Measurements from ENCODE around the gene PRKN.
"Not testable (repeated sequence)": the region's sequence is repeated elsewhere in the genome, so short reads cannot be mapped to it uniquely, and the experiment has no call there.

Gene PRKN

DNA sequence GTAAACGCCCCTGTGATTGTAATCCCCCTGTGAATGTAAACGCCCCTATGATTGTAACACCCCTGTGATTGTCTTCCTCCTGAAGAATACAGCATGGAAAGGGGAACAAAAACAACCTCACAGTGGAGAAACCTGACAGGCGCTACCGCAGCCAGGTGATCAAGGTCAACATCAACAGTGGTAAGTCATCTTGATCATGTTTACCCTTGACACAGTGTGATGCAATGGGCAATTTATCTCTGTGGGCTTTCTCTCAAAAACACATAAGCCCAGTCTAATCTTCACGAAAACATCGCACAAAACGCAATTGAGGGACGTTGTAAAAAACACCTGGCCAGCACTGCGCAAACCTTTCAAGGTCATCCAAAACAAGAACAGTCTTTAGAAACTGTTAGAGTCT lies 277.2 kb downstream of the PRKN start:
- DNase-seq (ENCODE audit: low read depth in 3 of 3), result no peak

DNA sequence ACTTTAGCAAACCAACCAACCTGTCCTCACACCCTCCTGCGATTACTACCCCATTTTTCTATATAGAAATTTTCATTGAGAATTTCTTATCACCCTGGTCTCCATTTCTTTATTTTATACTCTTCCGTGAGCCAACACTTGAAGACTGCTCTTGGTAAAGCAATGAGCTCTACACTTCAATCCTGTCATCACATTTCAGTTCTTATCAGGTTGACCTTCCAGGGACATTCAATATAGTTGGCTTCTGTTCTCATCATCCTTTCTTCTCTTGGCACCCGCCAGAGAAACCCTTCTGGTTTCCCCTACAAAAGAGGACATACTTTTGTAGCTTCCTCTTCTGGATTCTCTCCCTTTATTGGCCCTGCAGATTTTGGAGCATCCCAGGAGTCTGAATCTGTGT lies 279.3 kb downstream of the PRKN start:
- no peak for DNase-seq (ENCODE audit: low read depth in 3 of 3)

DNA sequence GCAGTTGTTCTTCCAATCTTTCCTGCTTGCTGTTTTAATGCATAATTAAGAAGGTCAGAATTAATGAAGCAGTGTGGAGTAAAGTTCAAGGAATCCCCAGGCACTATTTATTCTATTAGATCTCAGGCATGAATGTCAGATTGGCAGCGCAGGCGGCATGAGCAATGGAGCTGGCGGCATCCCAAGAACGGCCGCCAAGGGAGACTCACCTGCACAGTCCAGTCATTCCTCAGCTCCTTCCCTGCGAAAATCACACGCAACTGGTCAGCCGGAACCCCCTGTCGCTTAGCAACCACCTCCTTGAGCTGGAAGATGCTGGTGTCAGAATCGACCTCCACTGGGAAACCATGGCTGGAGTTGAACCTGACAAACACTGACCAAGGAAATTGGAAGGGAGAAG lies 284.5 kb downstream of the PRKN start:
- DNase-seq (ENCODE audit: low read depth in 3 of 3), result no peak

DNA sequence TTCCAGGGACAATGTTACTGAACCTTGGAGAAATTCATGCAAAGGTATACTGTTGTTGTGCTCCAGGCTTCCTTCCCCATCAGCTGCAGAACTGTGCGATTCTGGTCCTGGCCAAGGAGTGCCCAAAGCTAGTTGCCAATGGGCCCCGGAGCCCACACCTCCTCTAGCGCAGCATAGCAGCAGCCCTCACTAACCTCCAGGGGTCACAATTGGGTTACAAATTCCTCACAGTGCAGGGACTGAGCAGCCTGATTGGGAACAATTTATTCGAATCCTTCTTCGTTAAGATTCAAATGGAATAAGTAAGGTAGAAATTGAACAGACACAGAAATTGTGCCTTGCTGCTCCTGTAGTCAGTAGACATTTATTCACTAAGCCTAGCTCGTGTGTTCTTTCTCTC lies 284.9 kb downstream of the PRKN start:
- no peak for DNase-seq (ENCODE audit: low read depth in 3 of 3)

DNA sequence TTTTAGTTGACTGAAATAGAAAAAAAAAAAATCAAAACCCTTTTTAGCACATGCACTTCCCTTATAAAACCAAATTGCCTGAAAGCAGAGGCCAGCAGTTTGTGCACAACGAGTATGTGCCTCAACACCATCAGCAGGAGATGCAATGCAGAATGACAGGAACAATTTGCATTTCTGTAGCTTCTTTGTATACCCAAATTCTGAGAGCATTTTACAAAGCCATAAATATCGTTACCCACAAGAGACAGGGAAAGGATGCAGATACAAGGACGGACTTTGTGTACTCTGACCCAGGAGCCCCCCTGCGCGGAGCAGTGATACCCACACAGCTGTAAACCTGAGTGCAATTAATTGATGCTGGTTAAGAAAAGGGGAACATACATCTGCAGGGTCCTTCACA lies 285.6 kb downstream of the PRKN start:
- DNase-seq (ENCODE audit: low read depth in 3 of 3), result no peak

DNA sequence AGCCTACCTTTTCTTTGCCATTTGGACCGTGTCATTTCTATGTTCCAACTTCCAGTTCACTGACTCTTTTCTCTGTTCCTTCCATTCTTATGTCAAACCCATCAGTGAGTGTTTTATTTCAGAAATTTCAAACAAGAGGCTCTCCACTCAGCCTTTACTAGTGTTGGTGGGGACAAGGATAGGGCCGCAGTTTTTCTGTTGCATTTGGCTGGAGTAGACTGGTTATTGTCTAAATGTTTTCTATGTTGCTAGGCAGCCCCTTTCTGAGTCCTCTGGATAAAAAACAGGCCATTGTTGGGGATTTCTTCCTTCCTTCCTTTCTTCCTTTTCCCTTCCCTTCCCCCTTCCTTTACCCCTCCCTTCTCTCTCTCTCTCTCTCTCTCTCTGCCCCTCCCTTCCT lies 288.6 kb downstream of the PRKN start:
- DNase-seq (ENCODE audit: low read depth in 3 of 3), result no peak

DNA sequence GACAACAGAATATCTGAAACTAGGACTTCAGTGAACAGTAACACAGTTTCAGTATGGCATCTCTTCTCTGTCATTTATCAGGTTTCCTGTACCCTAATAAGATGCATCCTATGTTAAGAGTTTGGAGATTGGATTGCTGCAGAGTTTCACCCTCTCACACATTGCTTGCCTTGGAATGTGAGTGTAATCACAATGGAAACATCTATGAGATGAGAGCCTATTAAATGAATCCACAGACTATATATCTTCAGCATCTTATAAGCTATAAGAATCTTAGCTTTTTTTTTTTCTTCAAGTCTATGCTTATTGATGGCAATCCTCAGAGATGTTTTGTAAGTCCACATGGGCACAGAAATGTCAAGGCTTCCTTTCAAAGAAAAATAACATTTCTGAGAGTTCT lies 292.5 kb downstream of the PRKN start:
- DNase-seq (ENCODE audit: low read depth in 3 of 3), result no peak

DNA sequence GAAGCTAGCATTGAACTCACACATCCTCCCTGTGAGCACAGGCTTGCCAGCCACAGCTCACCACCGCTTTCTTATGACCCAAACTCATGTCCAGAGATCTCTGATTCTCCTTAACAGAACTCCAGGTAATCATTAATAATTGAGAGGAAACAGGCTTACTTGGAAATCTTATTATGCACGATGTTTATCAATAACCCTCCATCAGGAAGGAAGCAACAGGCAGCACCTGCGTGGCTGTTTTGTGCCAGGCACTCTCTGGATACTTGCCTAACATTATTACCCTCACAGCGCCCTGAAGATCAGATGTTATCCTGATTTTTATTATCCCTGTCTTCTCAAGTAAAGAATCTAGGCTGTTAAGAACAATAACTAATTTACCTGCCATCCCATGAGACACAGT lies 306.6 kb downstream of the PRKN start:
- no peak for DNase-seq (ENCODE audit: low read depth in 3 of 3)

DNA sequence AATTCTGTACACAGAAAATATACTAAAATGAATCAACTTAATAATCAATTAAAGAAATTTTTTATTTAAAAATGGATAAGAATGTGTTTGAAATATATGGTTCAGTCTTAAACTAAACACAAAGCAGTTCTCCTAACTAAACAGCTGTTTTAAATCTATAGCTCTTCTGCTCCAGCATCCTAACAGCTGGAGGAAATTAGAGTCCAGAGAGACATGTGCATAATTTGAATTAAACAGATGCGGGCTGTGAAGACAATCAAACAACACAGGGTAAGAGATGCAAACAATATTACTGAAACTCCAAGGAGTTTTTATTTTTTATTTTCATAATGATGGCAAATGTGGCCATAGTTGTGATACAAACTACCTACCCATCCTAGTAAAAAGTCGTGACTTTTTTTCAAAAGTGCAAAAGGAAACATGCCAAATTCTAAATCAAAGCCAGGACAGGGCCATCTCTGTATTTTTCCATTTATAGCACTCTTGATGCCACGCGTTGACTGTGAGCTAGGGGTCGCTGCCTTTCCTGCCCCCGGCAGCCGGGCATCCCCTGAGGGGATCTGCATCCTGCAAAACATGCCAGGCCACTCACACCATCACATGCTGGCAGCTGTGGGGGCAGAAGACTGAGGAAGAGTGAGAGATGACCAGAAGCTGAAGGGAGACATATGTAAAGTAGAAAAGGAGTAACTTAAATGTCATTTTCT lies 310.6 kb downstream of the PRKN start:
- DNase-seq (ENCODE audit: low read depth in 3 of 3), result no peak

DNA sequence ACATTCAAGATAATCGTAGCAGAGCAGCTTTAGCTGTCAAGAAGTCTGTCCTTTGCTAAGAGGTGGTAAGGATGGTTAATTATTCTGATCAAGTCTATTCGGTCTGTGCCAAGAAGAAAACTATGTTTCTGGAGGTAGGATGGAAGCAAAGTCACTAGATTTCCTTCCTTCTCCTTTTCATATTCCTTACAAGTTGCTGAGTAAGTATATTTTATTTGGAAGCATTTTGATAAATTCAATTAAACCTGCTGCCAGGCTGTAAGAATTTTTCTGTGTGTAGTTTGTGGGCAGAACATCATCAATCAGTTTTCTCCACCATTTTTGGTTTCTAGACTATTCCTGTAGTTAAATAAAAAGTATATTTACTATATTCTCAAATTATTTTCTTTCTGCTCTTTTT lies 311.3 kb downstream of the PRKN start:
- DNase-seq (ENCODE audit: low read depth in 3 of 3), result no peak

DNA sequence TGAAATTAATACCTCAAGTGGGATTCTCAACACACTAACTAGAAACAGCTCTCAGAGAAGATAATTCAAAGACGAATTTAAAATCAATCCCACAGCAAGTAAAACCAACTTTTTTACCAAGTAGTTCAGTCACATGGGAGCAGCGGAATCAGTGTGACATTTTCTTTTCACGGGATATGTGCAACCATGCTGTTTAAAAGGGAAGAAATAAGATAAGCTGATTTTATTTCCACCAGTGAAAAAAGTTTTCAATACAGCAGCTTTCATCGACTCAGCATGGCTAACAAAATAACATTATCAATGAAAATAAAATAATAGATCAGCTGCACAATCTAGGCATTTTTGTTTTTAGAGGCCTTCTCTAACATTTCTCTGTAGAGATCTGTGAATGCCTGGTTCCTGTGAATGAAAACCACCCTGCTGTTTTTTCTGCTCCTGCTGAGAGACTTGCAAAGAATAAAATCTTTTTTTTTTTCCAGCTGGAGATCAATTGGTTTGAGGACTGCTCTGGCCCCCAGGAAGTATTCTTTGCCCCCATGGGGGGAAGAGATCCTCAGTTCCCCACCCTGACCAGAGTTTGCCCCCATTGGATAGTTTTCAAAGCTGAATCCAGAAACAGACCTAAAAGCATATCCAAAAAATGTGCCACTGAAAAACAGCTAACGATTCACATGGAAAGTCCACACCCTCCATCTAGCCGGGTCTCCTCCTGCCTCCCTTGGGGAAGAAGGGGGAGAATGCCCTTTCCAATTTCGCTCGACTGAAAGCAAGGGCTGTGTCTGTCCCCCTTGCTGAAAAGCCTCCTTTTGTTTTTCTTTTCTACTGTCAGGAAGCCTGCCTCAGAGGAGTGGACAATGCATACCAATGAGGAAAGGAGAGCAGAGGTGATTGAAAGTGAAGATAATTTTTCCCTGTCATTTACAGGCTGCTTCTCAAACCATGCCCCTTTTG lies 317.6 kb downstream of the PRKN start:
- DNase-seq (ENCODE audit: low read depth in 3 of 3), result no peak

DNA sequence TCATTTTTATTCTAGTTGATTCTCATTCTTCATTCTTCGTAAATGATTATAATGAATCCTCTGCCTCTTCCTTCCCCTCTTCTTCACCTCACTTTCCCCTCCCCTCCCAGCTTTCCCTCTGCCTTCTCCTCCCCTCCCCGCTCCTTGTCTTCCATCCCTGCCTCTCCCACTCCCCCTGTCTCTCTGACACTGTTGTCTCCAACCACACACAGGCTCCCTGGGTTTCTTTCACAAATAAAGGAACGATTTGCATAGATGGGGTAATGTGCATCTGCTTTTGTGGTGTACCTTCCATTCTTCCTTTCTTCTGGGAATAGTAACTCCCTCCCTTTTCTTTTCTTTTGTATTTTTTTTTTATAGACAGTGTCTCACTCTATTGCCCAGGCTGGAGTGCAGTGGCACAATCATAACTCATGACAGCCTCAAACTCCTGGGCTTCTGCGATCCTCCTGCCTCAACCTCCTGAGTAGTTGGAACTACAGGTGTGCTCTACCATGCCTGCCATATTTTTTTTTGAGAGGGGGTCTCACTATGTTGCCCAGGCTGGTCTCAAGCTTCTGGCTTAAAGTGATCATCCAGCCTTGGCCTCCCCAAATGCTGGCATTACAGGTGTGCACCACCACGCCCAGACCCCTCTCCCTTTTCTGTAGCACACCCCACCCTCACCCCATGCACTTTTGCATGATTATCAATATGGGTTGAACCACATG lies 318.6 kb downstream of the PRKN start:
- no peak for DNase-seq (ENCODE audit: low read depth in 3 of 3)

DNA sequence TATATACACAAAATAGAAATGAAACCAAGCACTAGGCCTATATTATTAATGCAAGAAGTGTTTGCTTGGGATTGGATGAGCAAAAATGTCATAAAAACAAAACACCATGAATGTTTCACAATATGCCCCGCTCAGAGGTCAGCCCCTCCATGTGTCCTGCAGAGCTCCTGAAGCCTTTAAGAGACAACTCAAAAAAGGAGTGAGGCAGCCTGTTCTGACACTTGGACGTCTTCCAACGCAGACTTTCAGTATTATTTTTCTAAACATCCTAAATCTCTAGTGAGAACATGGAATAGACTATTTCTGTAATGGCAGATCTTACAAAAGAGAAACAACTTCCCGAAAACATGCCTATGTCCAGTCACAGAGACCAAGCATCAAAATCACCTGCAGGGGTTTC lies 322.6 kb downstream of the PRKN start:
- DNase-seq (ENCODE audit: low read depth in 3 of 3), result no peak

DNA sequence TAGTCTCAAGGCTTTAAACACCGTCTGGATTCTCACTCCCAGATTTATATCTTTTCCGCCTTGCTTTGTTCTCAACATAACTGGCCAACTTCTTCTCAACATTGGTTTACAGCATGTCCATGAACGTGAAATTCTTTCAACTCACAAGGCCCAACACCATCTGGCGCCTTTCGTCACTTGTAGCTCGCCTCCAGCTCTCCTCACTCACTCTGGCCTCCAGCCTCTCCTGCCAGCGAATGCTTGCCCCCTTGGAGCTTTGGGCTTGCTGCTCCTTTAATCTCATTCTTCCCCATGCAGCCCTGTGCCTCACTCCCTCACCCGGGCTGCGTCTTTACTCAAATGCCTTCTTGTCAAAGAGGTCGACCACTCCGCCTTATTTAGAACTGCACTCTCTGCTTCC lies 324.5 kb downstream of the PRKN start:
- DNase-seq (ENCODE audit: low read depth in 3 of 3), result no peak

DNA sequence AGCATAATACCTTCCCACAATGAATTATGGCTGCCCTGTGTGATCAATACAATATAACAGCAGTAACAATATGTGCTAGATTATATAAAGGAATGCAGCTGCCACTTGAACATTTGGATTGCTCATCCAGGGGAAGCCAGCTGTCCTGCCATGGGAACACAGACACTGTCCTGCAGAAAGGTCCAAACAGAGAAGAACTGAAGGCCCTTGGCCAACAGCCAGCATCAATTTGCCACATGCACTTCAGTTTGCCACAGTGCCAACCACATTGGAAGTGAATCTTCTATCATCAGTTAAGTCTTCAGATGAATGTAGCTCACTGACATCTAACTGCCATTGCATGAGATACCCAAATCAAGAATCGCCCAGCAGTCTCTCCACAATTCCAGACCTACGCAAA lies 332.4 kb downstream of the PRKN start:
- DNase-seq (ENCODE audit: low read depth in 3 of 3), result no peak

DNA sequence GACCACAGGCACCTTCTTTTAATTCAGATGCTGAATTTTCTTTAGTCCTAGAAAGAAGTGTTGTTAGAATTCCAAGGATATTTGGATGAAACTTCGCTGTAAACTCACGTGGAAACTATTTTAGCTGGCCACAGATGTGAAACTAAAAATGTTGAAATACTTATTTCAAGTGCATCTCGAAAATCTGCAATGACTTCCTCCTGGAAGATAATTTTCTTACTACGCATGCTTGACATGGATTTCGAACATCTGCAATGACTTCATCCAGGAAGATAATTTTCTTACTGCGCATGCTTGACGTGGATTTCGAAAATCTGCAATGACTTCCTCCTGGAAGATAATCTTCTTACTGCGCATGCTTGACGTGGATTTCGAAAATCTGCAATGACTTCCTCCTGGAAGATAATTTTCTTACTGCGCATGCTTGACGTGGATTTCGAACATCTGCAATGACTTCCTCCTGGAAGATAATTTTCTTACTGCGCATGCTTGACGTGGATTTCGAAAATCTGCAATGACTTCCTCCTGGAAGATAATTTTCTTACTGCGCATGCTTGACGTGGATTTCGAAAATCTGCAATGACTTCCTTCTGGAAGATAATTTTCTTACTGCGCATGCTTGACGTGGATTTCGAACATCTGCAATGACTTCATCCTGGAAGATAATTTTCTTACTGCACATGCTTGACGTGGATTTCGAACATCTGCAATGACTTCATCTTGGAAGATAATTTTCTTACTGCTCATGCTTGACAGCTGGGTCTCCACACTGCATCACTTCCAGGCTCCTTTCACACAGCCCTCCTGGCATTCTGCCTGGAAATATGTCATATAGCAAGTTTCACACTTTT lies 336.4 kb downstream of the PRKN start:
- not testable (repeated sequence) for DNase-seq (ENCODE audit: low read depth in 3 of 3)

DNA sequence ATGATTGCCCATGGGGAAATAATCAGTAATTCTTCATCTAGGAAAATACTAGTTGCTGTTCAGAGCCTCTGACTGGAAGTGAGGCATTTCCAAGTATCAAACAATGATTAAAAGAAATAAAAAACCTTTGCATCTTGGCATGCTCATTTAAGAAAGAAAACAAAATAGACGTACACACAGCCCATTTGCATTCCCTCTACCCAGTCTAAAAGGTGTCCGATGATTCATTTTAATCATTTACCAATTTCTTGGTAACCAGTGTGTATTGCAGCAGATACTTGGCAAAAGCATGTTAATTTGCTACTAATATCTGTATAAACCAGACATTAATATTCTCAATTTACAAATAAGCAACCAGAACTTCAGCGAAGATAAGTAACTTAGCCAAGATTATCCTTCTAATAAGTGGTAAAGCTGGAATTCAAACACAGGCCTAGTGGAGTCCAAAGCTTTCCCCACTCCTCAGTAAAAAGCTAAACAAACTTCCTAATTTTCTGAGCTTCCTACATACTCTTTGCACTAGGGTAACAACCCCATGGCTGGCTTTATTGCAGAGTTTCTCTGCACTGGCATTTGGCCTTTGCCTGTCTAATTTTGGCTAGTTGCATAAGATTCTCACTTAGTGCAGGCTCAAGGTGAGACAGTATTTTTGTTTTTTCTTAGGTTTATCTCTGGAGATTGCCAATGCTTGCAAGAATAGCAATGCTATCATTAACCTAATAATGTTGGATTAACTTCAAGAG lies 338.1 kb downstream of the PRKN start:
- no peak for DNase-seq (ENCODE audit: low read depth in 3 of 3)

DNA sequence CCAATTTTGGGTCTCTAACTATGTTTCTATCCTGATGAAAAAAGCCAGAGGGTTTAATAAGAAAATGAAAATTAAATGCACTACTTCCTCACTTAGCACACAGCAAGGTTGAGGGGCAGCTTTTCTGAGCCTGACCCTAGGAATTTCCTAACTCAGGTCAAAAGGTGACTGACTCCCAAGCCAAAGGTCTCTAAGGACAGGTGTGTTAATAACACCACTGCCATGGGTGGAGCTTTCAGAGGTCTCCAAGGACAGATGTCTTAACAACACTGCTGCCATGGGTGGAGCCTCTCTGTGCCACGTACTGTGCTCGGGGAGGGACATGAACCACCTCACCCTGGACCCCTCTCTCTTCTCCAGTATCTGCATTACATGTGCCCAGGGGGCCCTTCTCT lies 339.2 kb downstream of the PRKN start:
- DNase-seq (ENCODE audit: low read depth in 3 of 3), result no peak

DNA sequence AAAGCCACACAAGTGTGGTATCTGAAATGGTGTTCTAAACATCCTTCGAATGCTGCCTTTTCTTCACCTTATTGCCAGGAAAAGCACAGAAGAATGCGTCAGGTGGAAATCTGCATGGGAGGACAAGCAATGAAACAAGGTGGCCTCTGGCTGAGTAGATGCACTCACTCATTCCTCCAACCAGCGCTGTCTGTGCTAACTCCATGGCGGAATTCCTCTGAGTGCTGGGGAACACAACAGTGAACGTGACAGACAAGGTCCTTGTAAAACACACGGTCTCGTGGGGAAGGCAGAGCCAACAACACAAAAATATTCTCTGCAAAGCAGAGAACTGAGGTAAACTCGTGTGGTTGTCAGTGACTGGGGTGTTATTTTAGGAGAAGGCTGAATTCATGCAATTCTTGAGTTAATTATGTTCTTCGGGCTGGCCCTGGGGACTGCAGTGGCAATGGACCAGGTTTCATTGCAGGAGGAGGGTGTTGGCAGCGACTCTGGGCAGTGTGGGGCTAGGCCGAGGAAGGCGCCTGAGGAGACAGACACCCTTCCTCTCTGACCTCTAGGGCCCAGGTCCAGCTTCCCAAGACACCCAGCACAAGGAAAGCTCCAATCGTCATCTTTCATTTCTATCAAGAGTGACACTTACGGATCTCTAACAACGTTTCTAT lies 339.7 kb downstream of the PRKN start:
- DNase-seq (ENCODE audit: low read depth in 3 of 3), result no peak

DNA sequence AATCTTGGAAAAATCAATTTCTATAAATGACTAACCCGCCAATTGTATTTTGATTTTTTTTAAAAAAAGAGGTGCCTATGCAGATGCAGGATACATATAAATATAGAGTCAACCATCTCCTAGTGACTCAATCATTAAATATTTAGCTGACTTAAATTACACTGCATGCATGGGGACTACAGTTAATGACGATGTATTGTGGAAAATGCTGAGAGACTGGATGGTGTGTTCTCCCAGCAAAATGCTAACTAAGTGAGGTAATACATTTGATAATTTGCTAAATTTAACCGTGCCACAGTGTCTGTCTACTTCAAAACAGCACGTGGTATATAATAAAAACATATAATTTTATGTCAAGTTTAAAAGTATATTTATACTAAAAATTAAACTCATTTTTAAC lies 341.6 kb downstream of the PRKN start:
- no peak for DNase-seq (ENCODE audit: low read depth in 3 of 3)
